Colonic mucosa (tissue), 4 donors: ENCODE measurements around the gene S1PR2. TPM values are rescaled to one million over a fixed set of nuclear protein-coding genes. Genes with fewer than 3 reads are reported as not detected.

Experiments used
- DNase-seq: peaks from one replicate; pipeline ENCODE4 v3.0.0-alpha.2; 2020
- H3K27ac ChIP-seq: fragments of 200-600 bp; one replicate; pipeline ENCODE4 v1.8.0; 2021
- H3K27me3 ChIP-seq: fragments of 200-600 bp; one replicate; pipeline ENCODE4 v1.8.0; 2021
- H3K36me3 ChIP-seq: fragments of 200-600 bp; one replicate; pipeline ENCODE4 v1.8.0; 2021
- H3K4me1 ChIP-seq: fragments of 200-600 bp; one replicate; pipeline ENCODE4 v1.8.0; 2021; ENCODE audit warnings: mild to moderate bottlenecking
- H3K4me3 ChIP-seq: fragments of 200-600 bp; one replicate; pipeline ENCODE4 v1.8.0; 2021
- H3K9ac ChIP-seq, 2 donors: one replicate each; pipeline ENCODE4 v1.7.0; 2013; ENCODE audit warnings: control low read depth in 2 of 2, low read depth in 2 of 2, low read length in 2 of 2
- H3K9me3 ChIP-seq: fragments of 200-600 bp; one replicate; pipeline ENCODE4 v1.8.0; 2021
- intact Hi-C: fragments of 100-400 bp; cut with DNase I; formaldehyde crosslinking; loops from one replicate; pipeline ENCODE4 v1.14.1; 2022
- total RNA-seq, 2 donors: library from RNA; stranded (reverse); fragmentation: NEBNext Ultra II Directional in 1 of 2; extraction: Animal tissue kit (Norgen Biotek cat#: 25700) in 1 of 2; gene quantifications; one replicate each; pipeline ENCODE4 v1.2.1, GENCODE V29; 2021
- TF ChIP-seq, protein P1 (sequence below): fragments of 200-600 bp; IDR thresholded peaks from one replicate; pipeline ENCODE4 v1.8.0; 2022; ENCODE audit warnings: antibody characterized with exemption, mild to moderate bottlenecking
- donor health status: healthy.
- donor health status: DM: no; HTN: no; CAD: no.
- donor health status: DM: no; HTN: no; CAD: no.

S1PR2 gene
- total RNA-seq, 2 donors from 2014 or later: 2.4 to 5.2 TPM

DNA sequence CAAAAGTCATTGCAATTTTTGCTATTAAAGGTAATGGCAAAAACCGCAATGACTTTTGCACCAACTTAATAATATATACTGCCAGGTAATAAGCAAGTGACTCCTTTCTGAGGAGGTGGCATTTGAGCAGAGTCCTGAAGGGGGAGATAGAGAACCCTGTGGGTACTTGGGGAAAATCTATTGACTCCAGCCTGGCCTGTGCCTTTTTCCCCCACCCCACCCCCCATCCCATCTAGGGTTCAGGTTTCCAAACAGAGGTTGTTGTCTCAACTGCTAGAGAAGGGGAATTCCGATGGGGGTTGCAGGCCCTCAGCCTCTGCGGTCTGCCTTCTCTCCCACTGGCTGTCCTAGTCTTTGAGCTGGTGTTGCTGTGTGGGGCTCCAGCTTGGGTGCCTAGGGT lies 11.5 kb downstream of the S1PR2 start:
- Histone ChIP-seq H3K36me3 (no peaks in the 10 kb centered on the region), H3K27ac (no peak overlapping the region), H3K9ac (no peak overlapping the region), H3K4me3 (no peak overlapping the region), H3K27me3 (no peaks in the 10 kb centered on the region), H3K4me1 (no peaks in the 10 kb centered on the region), H3K9me3 (no peaks in the 10 kb centered on the region)
- TF ChIP-seq, protein P1, sequence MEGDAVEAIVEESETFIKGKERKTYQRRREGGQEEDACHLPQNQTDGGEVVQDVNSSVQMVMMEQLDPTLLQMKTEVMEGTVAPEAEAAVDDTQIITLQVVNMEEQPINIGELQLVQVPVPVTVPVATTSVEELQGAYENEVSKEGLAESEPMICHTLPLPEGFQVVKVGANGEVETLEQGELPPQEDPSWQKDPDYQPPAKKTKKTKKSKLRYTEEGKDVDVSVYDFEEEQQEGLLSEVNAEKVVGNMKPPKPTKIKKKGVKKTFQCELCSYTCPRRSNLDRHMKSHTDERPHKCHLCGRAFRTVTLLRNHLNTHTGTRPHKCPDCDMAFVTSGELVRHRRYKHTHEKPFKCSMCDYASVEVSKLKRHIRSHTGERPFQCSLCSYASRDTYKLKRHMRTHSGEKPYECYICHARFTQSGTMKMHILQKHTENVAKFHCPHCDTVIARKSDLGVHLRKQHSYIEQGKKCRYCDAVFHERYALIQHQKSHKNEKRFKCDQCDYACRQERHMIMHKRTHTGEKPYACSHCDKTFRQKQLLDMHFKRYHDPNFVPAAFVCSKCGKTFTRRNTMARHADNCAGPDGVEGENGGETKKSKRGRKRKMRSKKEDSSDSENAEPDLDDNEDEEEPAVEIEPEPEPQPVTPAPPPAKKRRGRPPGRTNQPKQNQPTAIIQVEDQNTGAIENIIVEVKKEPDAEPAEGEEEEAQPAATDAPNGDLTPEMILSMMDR: no peak
- intact Hi-C loops: no loop called here
- DNase-seq: no peak

DNA sequence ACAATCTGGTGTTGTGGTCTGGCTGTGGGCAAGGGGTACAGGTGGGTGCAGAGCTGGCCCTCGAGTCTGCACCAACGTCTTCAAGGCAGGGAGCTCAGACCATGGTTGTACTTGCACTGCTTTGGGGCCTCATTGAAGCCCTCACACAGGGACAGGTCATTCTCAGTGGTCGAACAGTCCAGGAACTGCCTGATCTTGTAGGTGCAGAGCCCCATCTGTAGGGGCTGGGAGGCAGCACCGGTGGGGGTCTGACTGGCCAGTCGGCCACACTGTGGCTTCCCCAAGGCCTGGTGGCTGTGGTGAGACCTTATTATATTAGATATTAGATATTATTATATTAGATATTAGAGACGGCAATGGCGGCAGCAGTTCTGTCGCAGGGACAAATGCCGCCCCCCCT lies 14.0 kb downstream of the S1PR2 start:
- TF ChIP-seq, protein P1: no peak
- H3K36me3 ChIP-seq: no peaks in the 10 kb centered on the region
- H3K9me3 ChIP-seq: no peaks in the 10 kb centered on the region
- DNase-seq: no peak
- no peaks in the 10 kb centered on the region for H3K4me1 ChIP-seq
- H3K9ac ChIP-seq: no peak overlapping the region
- H3K27ac ChIP-seq: no peak overlapping the region
- no peak overlapping the region for H3K4me3 ChIP-seq
- H3K27me3 ChIP-seq: no peaks in the 10 kb centered on the region
- intact Hi-C loops: no loop called here

DNA sequence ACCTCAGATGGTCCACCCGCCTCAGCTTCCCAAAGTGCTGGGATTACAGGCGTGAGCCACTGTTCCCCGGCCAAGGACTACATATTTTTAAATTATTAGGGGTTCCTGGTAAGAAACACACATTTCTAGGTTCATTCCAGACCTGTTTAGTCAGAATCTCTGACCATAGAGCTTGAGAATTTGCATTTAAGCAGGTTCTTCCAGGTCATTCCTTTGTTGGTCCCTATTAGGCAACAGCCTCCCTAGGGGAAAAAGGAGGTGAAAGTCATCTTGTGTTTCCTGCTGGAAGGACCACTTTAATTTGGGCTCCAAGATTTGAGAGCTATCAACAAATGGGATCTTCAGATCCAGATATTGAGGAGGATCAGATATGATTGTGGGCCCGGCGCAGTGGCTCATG lies 16.3 kb downstream of the S1PR2 start:
- H3K4me1 ChIP-seq: no peaks in the 10 kb centered on the region
- H3K4me3 ChIP-seq: no peak overlapping the region
- TF ChIP-seq, protein P1: no peak
- H3K9me3 ChIP-seq: no peaks in the 10 kb centered on the region
- no peaks in the 10 kb centered on the region for H3K36me3 ChIP-seq
- intact Hi-C loops: no loop called here
- H3K27ac ChIP-seq: no peak overlapping the region
- H3K9ac ChIP-seq: no peak overlapping the region
- no peaks in the 10 kb centered on the region for H3K27me3 ChIP-seq
- no peak for DNase-seq

DNA sequence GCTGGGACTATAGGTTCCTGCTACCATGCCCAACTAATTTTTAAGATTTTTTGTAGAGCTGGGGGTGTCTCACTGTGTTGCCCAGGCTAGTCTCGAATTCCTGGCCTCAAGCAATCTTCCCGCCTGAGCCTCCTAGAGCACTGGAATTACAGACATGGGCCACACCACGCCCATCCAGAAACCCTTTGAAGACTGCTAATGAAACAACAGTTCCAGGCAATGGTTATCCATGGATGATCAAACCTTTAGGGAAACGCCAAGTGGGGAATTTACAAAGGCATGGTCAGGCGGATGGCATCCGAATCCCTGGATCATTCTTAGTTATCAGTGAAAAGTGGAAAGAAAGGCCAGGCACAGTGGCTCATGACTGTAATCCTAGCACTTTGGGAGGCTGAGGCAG lies 19.4 kb downstream of the S1PR2 start:
- H3K27ac ChIP-seq: no peak overlapping the region
- intact Hi-C loops: no loop called here
- H3K36me3 ChIP-seq: no peaks in the 10 kb centered on the region
- TF ChIP-seq, protein P1: no peak
- no peaks in the 10 kb centered on the region for H3K4me1 ChIP-seq
- DNase-seq: no peak
- no peak overlapping the region for H3K4me3 ChIP-seq
- H3K27me3 ChIP-seq: no peaks in the 10 kb centered on the region
- H3K9me3 ChIP-seq: no peaks in the 10 kb centered on the region
- H3K9ac ChIP-seq: no peak overlapping the region

DNA sequence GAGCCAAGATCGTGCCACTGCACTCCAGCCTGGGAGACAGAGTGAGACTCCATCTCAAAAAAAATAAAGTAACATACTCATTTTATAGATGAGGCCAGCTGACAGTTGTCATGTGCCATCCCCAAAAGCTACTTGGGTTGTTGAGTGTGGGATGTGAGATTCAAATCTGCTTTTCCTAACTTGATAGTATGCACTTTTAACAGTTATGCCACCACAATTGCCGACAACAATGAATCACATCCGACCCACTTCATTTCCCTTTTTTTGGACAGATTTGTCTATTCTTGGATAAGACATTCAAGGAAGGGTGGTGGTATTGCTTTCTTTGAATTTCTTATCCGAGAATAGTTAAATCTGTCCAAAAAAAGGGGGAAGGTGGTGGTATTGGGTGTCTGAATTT lies 20.1 kb downstream of the S1PR2 start:
- H3K27ac ChIP-seq: no peak overlapping the region
- no peak overlapping the region for H3K4me3 ChIP-seq
- no peaks in the 10 kb centered on the region for H3K4me1 ChIP-seq
- H3K9me3 ChIP-seq: no peaks in the 10 kb centered on the region
- DNase-seq: no peak
- no peaks in the 10 kb centered on the region for H3K27me3 ChIP-seq
- H3K36me3 ChIP-seq: no peaks in the 10 kb centered on the region
- intact Hi-C loops: no loop called here
- H3K9ac ChIP-seq: no peak overlapping the region
- TF ChIP-seq, protein P1: no peak

DNA sequence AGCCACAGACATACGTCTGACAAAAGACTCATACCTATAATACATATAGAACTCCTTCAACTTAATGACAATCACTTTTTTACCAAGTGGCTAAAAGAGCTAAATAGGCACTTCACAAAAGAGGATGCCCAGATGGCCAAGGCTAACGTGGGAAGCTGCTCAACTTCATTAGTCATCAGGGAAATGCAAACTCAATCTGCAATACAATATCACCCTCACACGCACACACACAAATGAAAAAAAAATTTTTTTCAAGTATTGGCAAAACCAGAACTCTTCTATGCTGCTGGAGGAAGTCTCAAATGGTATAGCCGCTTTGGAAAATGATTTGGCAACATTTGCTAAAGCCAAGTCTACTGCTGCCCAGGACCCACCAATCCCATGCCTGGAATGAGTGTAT lies 21.8 kb downstream of the S1PR2 start:
- H3K9me3 ChIP-seq: no peaks in the 10 kb centered on the region
- no peaks in the 10 kb centered on the region for H3K27me3 ChIP-seq
- no peak overlapping the region for H3K4me3 ChIP-seq
- no peaks in the 10 kb centered on the region for H3K4me1 ChIP-seq
- no peak overlapping the region for H3K9ac ChIP-seq
- DNase-seq: no peak
- TF ChIP-seq, protein P1: no peak
- no peak overlapping the region for H3K27ac ChIP-seq
- no peaks in the 10 kb centered on the region for H3K36me3 ChIP-seq
- intact Hi-C loops: no loop called here
